Keratinocyte (primary cell): Measurements from ENCODE around the gene MAGI1. TPM values are rescaled to one million over a fixed set of nuclear protein-coding genes. Genes with fewer than 3 reads are reported as not detected.

Source experiments
- DNase-seq: peaks from one replicate; pipeline ENCODE4 v3.0.0-alpha.2; 2011; ENCODE audit warnings: low read depth, missing footprints, low spot score
- FAIRE-seq: peaks from 2 replicates; lab custom pipeline; 2011; peaks lifted over from hg19 to GRCh38; lab: Jason Lieb, UNC
- H2AFZ ChIP-seq: 2 replicates; pipeline ENCODE4 v1.6.0; 2012; ENCODE audit warnings: low read length, control low read depth, inconsistent platforms; ENCODE audit not compliant: control insufficient read depth
- H3K27ac ChIP-seq: 2 replicates; pipeline ENCODE4 v1.5.1; 2011; ENCODE audit warnings: low read length; ENCODE audit not compliant: control insufficient read depth, insufficient read depth
- H3K27me3 ChIP-seq: 3 replicates; pipeline ENCODE4 v1.6.0; 2011; ENCODE audit warnings: low read length; ENCODE audit not compliant: control insufficient read depth, insufficient read depth; ENCODE audit errors: extremely low read depth
- H3K36me3 ChIP-seq, 2 experiments: 2 replicates in 1 of 2; 3 replicates in 1 of 2; pipeline ENCODE4 v1.5.1; 2011; ENCODE audit warnings: low read length in 2 of 2, mild to moderate bottlenecking in 1 of 2; ENCODE audit not compliant: control insufficient read depth in 2 of 2, insufficient read depth in 2 of 2; ENCODE audit errors: extremely low read depth in 1 of 2
- H3K4me1 ChIP-seq: 3 replicates; pipeline ENCODE4 v1.5.1; 2011; ENCODE audit warnings: low read length; ENCODE audit not compliant: control insufficient read depth, insufficient read depth; ENCODE audit errors: extremely low read depth
- H3K4me2 ChIP-seq: 3 replicates; pipeline ENCODE4 v1.6.0; 2011; ENCODE audit warnings: low read depth, low read length; ENCODE audit not compliant: control insufficient read depth, insufficient read depth; ENCODE audit errors: extremely low read depth
- H3K4me3 ChIP-seq, 3 experiments: fragments of 200-600 bp in 1 of 3; sonication (generic) in 1 of 3; 2 replicates in 2 of 3; 3 replicates in 1 of 3; pipeline ENCODE4 v1.5.1; 2011 to 2016; ENCODE audit warnings: low read length in 3 of 3, mild to moderate bottlenecking in 3 of 3, control low read depth in 2 of 3, inconsistent platforms in 1 of 3, low read depth in 1 of 3, mixed read lengths in 1 of 3, mixed run types in 1 of 3, moderate library complexity in 1 of 3; ENCODE audit not compliant: control insufficient read depth in 2 of 3, insufficient read depth in 2 of 3; ENCODE audit errors: extremely low read depth in 1 of 3
- H3K79me2 ChIP-seq: 2 replicates; pipeline ENCODE4 v1.6.0; 2012; ENCODE audit warnings: low read length; ENCODE audit not compliant: control insufficient read depth, insufficient read depth
- H3K9ac ChIP-seq: 3 replicates; pipeline ENCODE4 v1.6.0; 2011; ENCODE audit warnings: low read length; ENCODE audit not compliant: control insufficient read depth, insufficient read depth; ENCODE audit errors: extremely low read depth
- H3K9me1 ChIP-seq: 3 replicates; pipeline ENCODE4 v1.6.0; 2011; ENCODE audit warnings: low read length; ENCODE audit not compliant: control insufficient read depth, insufficient read depth; ENCODE audit errors: extremely low read depth
- H3K9me3 ChIP-seq: 2 replicates; pipeline ENCODE4 v1.5.1; 2012; ENCODE audit warnings: low read depth, low read length; ENCODE audit not compliant: control insufficient read depth
- H4K20me1 ChIP-seq: 3 replicates; pipeline ENCODE4 v1.6.0; 2011; ENCODE audit warnings: low read length; ENCODE audit not compliant: control insufficient read depth, insufficient read depth; ENCODE audit errors: extremely low read depth
- EZH2 ChIP-seq: IDR thresholded peaks from one replicate; pipeline ENCODE4 v1.6.1; 2012; ENCODE audit warnings: inconsistent platforms, mild to moderate bottlenecking, low read length, moderate library complexity
- dilution Hi-C: fragments of 300-500 bp; cut with MboI; formaldehyde crosslinking; loops from one replicate; pipeline ENCODE4 v1.7.0; 2020; ENCODE audit warnings: low sequenced_read_pairs; ENCODE audit not compliant: extremely low pct_ligation_motif_present
- polyA plus RNA-seq, 5 experiments: library from polyadenylated mRNA; depleted of rRNA in 3 of 5; stranded (reverse) in 3 of 5; stranded (forward) in 1 of 5; unstranded in 1 of 5; fragments of >200 nt; gene quantifications; 1 replicate in 1 of 5; 2 replicates in 3 of 5; 3 replicates in 1 of 5; pipeline versions ENCODE4 v1.2.1 to v1.2.3, GENCODE V29; 2011 to 2012; ENCODE audit warnings: missing spikeins in 2 of 5, low read depth in 1 of 5, low replicate concordance in 1 of 5
- TF ChIP-seq, protein P1 (sequence below), 3 experiments: IDR thresholded peaks in 1 of 3; conservative IDR thresholded peaks in 1 of 3; optimal IDR thresholded peaks in 1 of 3; 2 replicates in 2 of 3; 3 replicates in 1 of 3; pipeline versions ENCODE3 to v1.5.1; 2011; ENCODE audit warnings: low read length in 3 of 3, mild to moderate bottlenecking in 3 of 3, moderate library complexity in 2 of 3, control low read depth in 1 of 3, inconsistent platforms in 1 of 3; ENCODE audit not compliant: insufficient read depth in 2 of 3; ENCODE audit errors: extremely low read depth in 1 of 3

Gene MAGI1
- polyA plus RNA-seq, 1 donor (not counting 4 experiments of a cell fraction or from before 2014, with no cell fraction given): 10.9 TPM

DNA sequence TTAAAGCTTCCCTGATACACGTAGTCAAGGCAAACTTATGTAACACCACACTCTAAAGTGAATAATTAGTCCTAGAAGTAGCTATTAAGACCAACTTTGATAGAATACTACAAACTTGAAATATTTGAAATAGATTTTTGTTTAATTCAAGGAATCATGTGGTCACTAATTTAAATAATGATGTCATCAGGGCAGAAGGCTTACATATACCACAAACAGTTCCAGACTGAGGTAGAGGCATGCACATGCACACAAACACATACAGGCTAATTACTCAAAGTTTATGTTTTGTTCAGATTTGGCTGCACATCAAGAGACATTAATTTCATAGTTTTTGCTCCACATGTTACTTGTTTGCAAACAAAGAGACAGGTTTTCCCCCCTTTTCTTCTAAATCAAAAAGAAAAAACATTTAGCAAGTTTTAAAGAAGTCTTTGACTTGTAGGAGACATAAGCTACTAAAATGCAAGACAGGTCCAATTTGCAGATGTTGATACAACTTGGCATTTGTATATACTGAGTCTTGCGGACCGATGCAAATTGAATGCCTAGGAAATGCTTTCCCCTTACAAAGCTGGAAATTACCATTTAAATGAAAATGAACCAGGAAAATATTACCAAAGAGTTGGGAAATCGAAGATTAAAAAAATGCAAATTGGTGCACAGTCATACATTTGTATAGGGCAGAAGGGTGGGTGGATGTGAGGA is 594.8 kb downstream of the MAGI1 start:
- FAIRE-seq: no peak
- dilution Hi-C loops: no loop called here

DNA sequence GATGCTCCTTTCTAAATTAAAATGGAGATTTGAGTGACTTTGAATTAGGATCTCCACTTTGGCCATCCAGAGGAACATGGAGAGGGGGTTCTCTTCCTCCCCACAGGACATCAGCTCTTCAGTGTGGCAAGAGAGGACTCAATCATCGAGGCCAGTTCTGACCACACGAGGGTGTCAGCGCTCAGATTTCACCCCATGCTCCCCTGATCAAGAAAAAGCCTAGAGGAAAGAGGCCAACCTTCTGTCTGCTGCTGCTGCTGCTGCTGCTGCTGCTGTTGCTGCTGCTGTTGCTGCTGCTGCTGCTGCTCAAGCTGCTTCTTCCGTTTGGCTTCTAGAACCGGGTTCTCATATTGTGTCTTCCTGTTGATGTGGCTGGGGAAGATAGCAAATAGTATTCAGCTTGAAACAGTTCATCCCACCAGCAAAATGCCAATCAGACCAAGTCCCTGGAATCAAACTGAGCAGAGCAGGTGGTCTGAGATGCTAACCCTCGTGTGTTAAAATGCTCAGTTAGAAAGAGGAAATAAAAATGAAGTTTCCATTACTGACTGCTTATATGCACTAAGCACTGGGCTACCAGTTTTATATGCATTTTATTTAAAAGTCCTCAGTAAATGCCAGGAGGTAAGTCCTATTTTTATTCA is 599.0 kb downstream of the MAGI1 start:
- no peak overlapping the region for H3K4me2 ChIP-seq
- no peak overlapping the region for H3K27ac ChIP-seq
- DNase-seq (no peak), FAIRE-seq (no peak)
- no peaks in the 10 kb centered on the region for H3K4me1 ChIP-seq
- H3K27me3 ChIP-seq: no peaks in the 10 kb centered on the region
- H3K9me3 ChIP-seq: no peaks in the 10 kb centered on the region
- no peak overlapping the region for H3K9ac ChIP-seq
- no peaks in the 10 kb centered on the region for H3K36me3 ChIP-seq
- no peaks in the 10 kb centered on the region for H3K9me1 ChIP-seq
- H4K20me1 ChIP-seq: no peaks in the 10 kb centered on the region
- H3K4me3 ChIP-seq: no peak overlapping the region
- no peaks in the 10 kb centered on the region for H3K79me2 ChIP-seq
- no peak overlapping the region for H2AFZ ChIP-seq
- TF ChIP-seq, protein P1, sequence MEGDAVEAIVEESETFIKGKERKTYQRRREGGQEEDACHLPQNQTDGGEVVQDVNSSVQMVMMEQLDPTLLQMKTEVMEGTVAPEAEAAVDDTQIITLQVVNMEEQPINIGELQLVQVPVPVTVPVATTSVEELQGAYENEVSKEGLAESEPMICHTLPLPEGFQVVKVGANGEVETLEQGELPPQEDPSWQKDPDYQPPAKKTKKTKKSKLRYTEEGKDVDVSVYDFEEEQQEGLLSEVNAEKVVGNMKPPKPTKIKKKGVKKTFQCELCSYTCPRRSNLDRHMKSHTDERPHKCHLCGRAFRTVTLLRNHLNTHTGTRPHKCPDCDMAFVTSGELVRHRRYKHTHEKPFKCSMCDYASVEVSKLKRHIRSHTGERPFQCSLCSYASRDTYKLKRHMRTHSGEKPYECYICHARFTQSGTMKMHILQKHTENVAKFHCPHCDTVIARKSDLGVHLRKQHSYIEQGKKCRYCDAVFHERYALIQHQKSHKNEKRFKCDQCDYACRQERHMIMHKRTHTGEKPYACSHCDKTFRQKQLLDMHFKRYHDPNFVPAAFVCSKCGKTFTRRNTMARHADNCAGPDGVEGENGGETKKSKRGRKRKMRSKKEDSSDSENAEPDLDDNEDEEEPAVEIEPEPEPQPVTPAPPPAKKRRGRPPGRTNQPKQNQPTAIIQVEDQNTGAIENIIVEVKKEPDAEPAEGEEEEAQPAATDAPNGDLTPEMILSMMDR (optimal IDR thresholded peaks at IDR 0.05 in 1 of 3, IDR thresholded peaks at IDR 0.05 in 1 of 3, conservative IDR thresholded peaks at IDR 0.05 in 1 of 3; ENCODE audit: extremely low read depth in 1 of 3, insufficient read depth in 2 of 3, low read length in 3 of 3): peak; percentile 47 to 77 (median 71)
- TF ChIP-seq EZH2: no peak
- dilution Hi-C loops: no loop called here

More for the DNA sequence above, 594.8 kb downstream of the MAGI1 start:
- no peaks in the 10 kb centered on the region for H3K4me1 ChIP-seq
- no peaks in the 10 kb centered on the region for H3K9me1 ChIP-seq
- no peak overlapping the region for H3K9ac ChIP-seq
- no peak for DNase-seq
- no peaks in the 10 kb centered on the region for H4K20me1 ChIP-seq
- H3K79me2 ChIP-seq: no peaks in the 10 kb centered on the region
- no peaks in the 10 kb centered on the region for H3K27me3 ChIP-seq
- no peaks in the 10 kb centered on the region for H3K36me3 ChIP-seq
- H3K4me2 ChIP-seq: no peak overlapping the region
- no peak for TF ChIP-seq EZH2
- TF ChIP-seq, protein P1 (optimal IDR thresholded peaks at IDR 0.05 in 1 of 3, IDR thresholded peaks at IDR 0.05 in 1 of 3, conservative IDR thresholded peaks at IDR 0.05 in 1 of 3; ENCODE audit: extremely low read depth in 1 of 3, insufficient read depth in 2 of 3, low read length in 3 of 3): no peak
- H3K4me3 ChIP-seq: no peak overlapping the region
- H3K9me3 ChIP-seq: no peaks in the 10 kb centered on the region
- H2AFZ ChIP-seq: no peak overlapping the region
- no peak overlapping the region for H3K27ac ChIP-seq
